Right lobe of liver (tissue), 6 donors: ENCODE results near the gene MBOAT7. TPM values are rescaled to one million over a fixed set of nuclear protein-coding genes. Genes with fewer than 3 reads are reported as not detected.

ENCODE experiments used
- ATAC-seq, 4 donors: fragments of 200-7000 bp; cut with Tn5 transposase; one replicate each; pipeline ENCODE4 v1.9.1; 2020; ENCODE audit warnings: mild to moderate bottlenecking in 4 of 4, moderate library complexity in 4 of 4
- DNase-seq, 3 donors: peaks; one replicate each; pipeline ENCODE4 v3.0.0-alpha.2; 2020
- H3K27ac ChIP-seq, 3 donors: fragments of 200-600 bp; one replicate each; pipeline ENCODE4 v1.8.0; 2022
- H3K27me3 ChIP-seq, 2 donors: fragments of 200-600 bp; one replicate each; pipeline ENCODE4 v1.8.0; 2022
- H3K36me3 ChIP-seq, 4 donors: fragments of 200-600 bp; sonication (generic) in 1 of 4; one replicate each; pipeline versions ENCODE4 v1.5.1 to v1.8.0; 2017 to 2022; ENCODE audit warnings: control low read depth in 1 of 4
- H3K4me1 ChIP-seq, 4 donors: fragments of 200-600 bp; sonication (generic) in 1 of 4; one replicate each; pipeline versions ENCODE4 v1.5.1 to v1.8.0; 2017 to 2022; ENCODE audit warnings: control low read depth in 1 of 4
- H3K4me3 ChIP-seq, 3 donors: fragments of 200-600 bp; one replicate each; pipeline ENCODE4 v1.8.0; 2022
- H3K9me3 ChIP-seq, 4 donors: fragments of 200-600 bp; sonication (generic) in 1 of 4; one replicate each; pipeline versions ENCODE4 v1.5.1 to v1.8.0; 2017 to 2022; ENCODE audit warnings: control low read depth in 1 of 4
- POLR2A ChIP-seq: fragments of 450-650 bp; IDR thresholded peaks from one replicate; pipeline ENCODE4 v1.6.1; 2017; ENCODE audit warnings: antibody characterized with exemption, mild to moderate bottlenecking
- whole genome bisulfite sequencing: methylation state at CpG from one replicate; pipeline ENCODE4 v1.1.6; 2018; ENCODE audit warnings: low coverage, low lambda C conversion rate; ENCODE audit not compliant: insufficient coverage; ENCODE audit errors: missing lambda C conversion rate; 5-methylcytosine and 5-hydroxymethylcytosine counted together
- intact Hi-C, 2 donors: fragments of 100-400 bp; cut with DNase I; formaldehyde crosslinking; loops; one replicate each; pipeline versions ENCODE4 v1.11.2 to v1.14.1; 2022
- total RNA-seq, 6 experiments: library from RNA; depleted of rRNA in 2 of 6; stranded (reverse); fragments of >200 nt in 2 of 6; fragmentation: NEBNext Ultra II Directional in 3 of 6; extraction: Animal tissue kit (Norgen Biotek cat#: 25700) in 3 of 6; gene quantifications; one replicate each; pipeline versions ENCODE4 v1.1.0 to v1.2.4, GENCODE V29; 2016 to 2023
- TF ChIP-seq, protein P1 (sequence below), 4 donors: fragments of 200-600 bp in 3 of 4; fragments of 450-650 bp in 1 of 4; IDR thresholded peaks; one replicate each; pipeline versions ENCODE4 v1.5.1 to v1.8.0; 2016 to 2022; ENCODE audit warnings: antibody characterized with exemption in 4 of 4, mild to moderate bottlenecking in 2 of 4
- donor health status: DM: no; HTN: yes; CAD: no.
- donor health status: DM: no; HTN: no; CAD: no.
- donor health status: DM: no; HTN: no; CAD: no.
- donor health status: DM: no; HTN: yes; CAD: no.
- donor health status: DM: no; HTN: yes; CAD: no.

Gene MBOAT7
- total RNA-seq, 6 experiments from 2014 or later = 26.6 to 57.7 (median 32.9) TPM

DNA sequence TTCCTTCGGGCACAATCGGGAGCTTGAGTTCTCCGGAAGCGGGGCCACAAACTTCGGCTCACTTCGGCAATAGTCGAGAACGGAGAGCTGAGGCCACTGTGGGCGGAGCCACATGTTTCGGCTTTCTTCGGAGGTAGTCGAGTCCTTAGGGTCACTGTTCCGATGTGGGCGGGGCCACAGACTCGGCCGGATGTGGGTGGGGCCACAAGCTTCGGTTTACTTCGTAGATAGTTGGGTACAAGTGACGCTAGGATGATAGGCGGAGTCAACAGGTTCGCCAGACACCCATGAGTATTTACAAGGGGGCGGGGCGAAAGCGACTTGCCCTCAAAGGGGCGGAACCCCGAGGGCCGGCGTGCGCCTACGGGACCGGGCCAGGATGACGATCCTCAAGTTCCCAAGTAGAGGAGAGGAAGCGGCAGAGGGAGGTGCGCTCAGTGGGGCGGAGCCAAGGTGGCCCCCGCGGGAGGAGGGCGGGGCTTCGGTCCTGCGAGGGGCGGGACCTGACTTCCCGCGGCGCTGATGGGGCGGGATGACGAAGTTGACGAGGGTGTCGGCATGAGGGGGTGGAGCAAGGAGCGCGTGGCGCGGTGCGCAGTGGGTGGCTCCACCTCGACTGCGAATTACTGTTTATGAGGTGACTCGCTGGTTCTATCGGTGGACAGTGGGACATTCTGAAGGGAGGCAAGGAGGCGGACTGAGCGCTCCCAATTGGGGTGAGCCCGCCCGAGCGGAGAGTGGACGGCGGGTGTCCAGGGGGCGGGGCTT is 539 bp upstream of the MBOAT7 start:
- intact Hi-C loops = no loop called here
- peak; percentile 100 for DNase-seq
- no peaks in the 10 kb centered on the region for H3K27me3 ChIP-seq
- ATAC-seq = peak; percentile 72 to 83 (median 76)
- H3K4me1 ChIP-seq = peaks cover 0 to 10% (median 3%) of the 10 kb centered on the region in 4 donors
- TF ChIP-seq, protein P1, sequence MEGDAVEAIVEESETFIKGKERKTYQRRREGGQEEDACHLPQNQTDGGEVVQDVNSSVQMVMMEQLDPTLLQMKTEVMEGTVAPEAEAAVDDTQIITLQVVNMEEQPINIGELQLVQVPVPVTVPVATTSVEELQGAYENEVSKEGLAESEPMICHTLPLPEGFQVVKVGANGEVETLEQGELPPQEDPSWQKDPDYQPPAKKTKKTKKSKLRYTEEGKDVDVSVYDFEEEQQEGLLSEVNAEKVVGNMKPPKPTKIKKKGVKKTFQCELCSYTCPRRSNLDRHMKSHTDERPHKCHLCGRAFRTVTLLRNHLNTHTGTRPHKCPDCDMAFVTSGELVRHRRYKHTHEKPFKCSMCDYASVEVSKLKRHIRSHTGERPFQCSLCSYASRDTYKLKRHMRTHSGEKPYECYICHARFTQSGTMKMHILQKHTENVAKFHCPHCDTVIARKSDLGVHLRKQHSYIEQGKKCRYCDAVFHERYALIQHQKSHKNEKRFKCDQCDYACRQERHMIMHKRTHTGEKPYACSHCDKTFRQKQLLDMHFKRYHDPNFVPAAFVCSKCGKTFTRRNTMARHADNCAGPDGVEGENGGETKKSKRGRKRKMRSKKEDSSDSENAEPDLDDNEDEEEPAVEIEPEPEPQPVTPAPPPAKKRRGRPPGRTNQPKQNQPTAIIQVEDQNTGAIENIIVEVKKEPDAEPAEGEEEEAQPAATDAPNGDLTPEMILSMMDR (IDR thresholded peaks at IDR 0.05) = no peak
- TF ChIP-seq POLR2A = peak; percentile 76
- peaks cover 0 to 25% (median 12%) of the 10 kb centered on the region in 4 donors for H3K36me3 ChIP-seq
- H3K4me3 ChIP-seq = peak overlapping the region; percentile 89 to 91 (median 90)
- H3K27ac ChIP-seq = peak overlapping the region; percentile 96 to 97 (median 96)
- 0% methylated on average over 15 of the region's 65 CpGs for WGBS
- H3K9me3 ChIP-seq = no peaks in the 10 kb centered on the region

DNA sequence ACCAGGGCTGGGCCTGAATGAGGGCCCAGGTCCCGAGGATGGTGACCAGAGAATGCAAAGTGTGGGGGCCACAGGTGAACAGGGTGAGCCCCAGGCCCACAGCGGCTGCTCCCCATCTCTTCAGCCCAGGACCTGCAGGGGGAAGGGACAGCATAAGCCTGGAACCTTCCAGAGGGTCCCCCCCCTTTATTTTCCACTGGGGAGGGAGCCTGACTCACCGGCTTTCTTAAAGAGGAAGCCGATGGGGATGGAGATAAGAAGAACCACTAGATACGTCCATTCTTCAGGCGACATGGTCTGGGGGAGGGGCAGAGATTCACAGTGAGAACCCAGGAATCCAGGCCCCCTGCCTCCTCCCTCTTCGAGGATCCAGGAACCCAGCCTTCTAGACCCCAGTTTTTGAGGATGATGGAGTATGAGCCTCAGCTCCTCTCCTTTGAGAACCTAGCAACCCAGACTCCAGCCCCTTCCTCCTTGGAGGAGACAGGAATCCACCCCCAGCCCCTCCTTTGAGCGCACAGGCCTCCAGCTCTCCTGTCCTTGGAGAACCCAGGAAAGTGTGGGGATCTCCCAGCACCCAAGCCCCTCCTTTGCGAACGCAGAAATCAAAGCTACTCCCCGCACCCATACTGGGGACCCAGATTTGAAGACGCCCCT is 1.0 kb downstream of the MBOAT7 start:
- Histone ChIP-seq H3K4me1 (peaks cover 0 to 10% (median 3%) of the 10 kb centered on the region in 4 donors), H3K27ac (peak overlapping the region; percentile 11 to 97 (median 96)), H3K4me3 (peak overlapping the region in 2 of 3 donors; percentile 68 to 89), H3K36me3 (peaks cover 0 to 10% (median 5%) of the 10 kb centered on the region in 4 donors), H3K27me3 (no peaks in the 10 kb centered on the region), H3K9me3 (no peaks in the 10 kb centered on the region)
- no peak for TF ChIP-seq POLR2A
- TF ChIP-seq, protein P1 (IDR thresholded peaks at IDR 0.05) = no peak
- ATAC-seq (no peak), DNase-seq (no peak)
- WGBS = 51% methylated on average over 7 of the region's 12 CpGs
- intact Hi-C loops = no loop called here

DNA sequence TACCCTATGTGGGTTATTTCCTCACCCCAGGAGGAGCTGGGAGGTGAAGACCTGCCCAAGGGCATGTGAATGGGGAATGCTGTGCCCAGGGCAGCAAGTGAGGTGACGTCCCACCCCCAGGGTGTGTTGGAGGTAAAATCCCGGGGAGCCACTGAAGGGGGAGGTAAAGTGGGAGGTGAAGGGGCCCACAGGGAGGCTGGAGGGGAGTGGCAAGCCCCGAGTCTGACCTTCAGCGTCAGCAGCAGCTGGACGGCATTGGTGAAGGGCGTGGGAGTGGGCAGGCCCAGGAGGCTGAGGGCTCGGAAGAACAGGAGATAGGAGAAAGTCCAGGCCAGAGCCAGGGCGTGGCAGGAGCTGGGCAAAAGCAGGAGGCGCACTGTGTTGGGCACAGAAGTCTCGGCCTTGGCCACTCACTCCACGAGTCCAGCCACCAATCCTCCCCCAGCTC is 2.4 kb downstream of the MBOAT7 start:
- DNase-seq (no peak), ATAC-seq (no peak)
- intact Hi-C loops = no loop called here
- H3K4me3 ChIP-seq = no peak overlapping the region
- 78% methylated on average over 3 of the region's 11 CpGs for WGBS
- peaks cover 0 to 5% (median 2%) of the 10 kb centered on the region in 4 donors for H3K4me1 ChIP-seq
- H3K27ac ChIP-seq = no peak overlapping the region
- H3K36me3 ChIP-seq = no peaks in the 10 kb centered on the region
- no peaks in the 10 kb centered on the region for H3K27me3 ChIP-seq
- TF ChIP-seq, protein P1 (IDR thresholded peaks at IDR 0.05) = no peak
- H3K9me3 ChIP-seq = no peaks in the 10 kb centered on the region

- Histone ChIP-seq H3K36me3 (no peaks in the 10 kb centered on the region), H3K27ac (no peak overlapping the region), H3K9me3 (no peaks in the 10 kb centered on the region), H3K27me3 (no peaks in the 10 kb centered on the region), H3K4me3 (no peak overlapping the region), H3K4me1 (no peaks in the 10 kb centered on the region)
- ATAC-seq = no peak
- no peak for DNase-seq
- intact Hi-C loops = no loop called here
- TF ChIP-seq, protein P1 (IDR thresholded peaks at IDR 0.05) = no peak
- TF ChIP-seq POLR2A = no peak
- 92% methylated on average over 2 of the region's 8 CpGs for WGBS
Observed at GRCh38 chr19:54186351-54186750, 3.0 kb downstream of the MBOAT7 start.
